Measurements from ENCODE around the gene OR5AU1. TPM values are rescaled to one million over a fixed set of nuclear protein-coding genes. Genes with fewer than 3 reads are reported as not detected.

The OR5AU1 gene
- not detected for total RNA-seq

- ATAC-seq, result no peak
- intact Hi-C loops (cut with DNase I), result no loop called here
- no peak for DNase-seq (ENCODE audit: low spot score)
Measured at GRCh38 chr14:21155963-21156362, at the start of gene OR5AU1. Gene OR5AU1 (minus strand): TSS chr14:21156063. CDS start chr14:21155872, 191 bp downstream.

GRCh38 chr14:21205026-21205677, 49.3 kb upstream of the OR5AU1 start:
- ATAC-seq (no peak), DNase-seq (ENCODE audit: low spot score) (no peak)
- intact Hi-C loops (cut with DNase I), result loop anchor here (5.0 kb wide), 1 partner anchor 1532 kb away; no protein-coding TSS in a partner anchor

- intact Hi-C loops (cut with DNase I), result loop anchor here (5.0 kb wide), 1 partner anchor 1533 kb away; no protein-coding TSS in a partner anchor
- DNase-seq (ENCODE audit: low spot score), result no peak
- ATAC-seq, result no peak
Measured at GRCh38 chr14:21204167-21205025, 48.5 kb upstream of the OR5AU1 start.

GRCh38 chr14:21203470-21204166, 47.8 kb upstream of the OR5AU1 start:
- ATAC-seq (no peak), DNase-seq (ENCODE audit: low spot score) (no peak)
- intact Hi-C loops (cut with DNase I), result no loop called here

- intact Hi-C loops (cut with DNase I), result no loop called here
- DNase-seq (ENCODE audit: low spot score), result no peak
- ATAC-seq, result no peak
Measured at GRCh38 chr14:21202463-21203358, 46.8 kb upstream of the OR5AU1 start.

GRCh38 chr14:21201732-21202462, 46.0 kb upstream of the OR5AU1 start:
- no peak for DNase-seq (ENCODE audit: low spot score)
- ATAC-seq, result no peak
- intact Hi-C loops (cut with DNase I), result no loop called here

- no peak for DNase-seq (ENCODE audit: low spot score)
- intact Hi-C loops (cut with DNase I), result no loop called here
- no peak for ATAC-seq
Measured at GRCh38 chr14:21200752-21201461, 45.0 kb upstream of the OR5AU1 start.

GRCh38 chr14:21199611-21200560, 44.0 kb upstream of the OR5AU1 start:
- no peak for ATAC-seq

GRCh38 chr14:21197418-21198205, 41.7 kb upstream of the OR5AU1 start:
- ATAC-seq (no peak), DNase-seq (ENCODE audit: low spot score) (no peak)
- intact Hi-C loops (cut with DNase I), result no loop called here

More at GRCh38 chr14:21199611-21200560, 44.0 kb upstream of the OR5AU1 start:
- no peak for DNase-seq (ENCODE audit: low spot score)
- intact Hi-C loops (cut with DNase I), result no loop called here

GRCh38 chr14:21194597-21194996, 38.7 kb upstream of the OR5AU1 start:
- intact Hi-C loops (cut with DNase I), result no loop called here
- DNase-seq (ENCODE audit: low spot score), result no peak
- no peak for ATAC-seq

GRCh38 chr14:21192875-21193535, 37.1 kb upstream of the OR5AU1 start:
- DNase-seq (ENCODE audit: low spot score) (no peak), ATAC-seq (no peak)
- intact Hi-C loops (cut with DNase I), result no loop called here

- DNase-seq (ENCODE audit: low spot score) (no peak), ATAC-seq (peak; percentile 30)
- intact Hi-C loops (cut with DNase I), result no loop called here
Measured at GRCh38 chr14:21192447-21192822, 36.6 kb upstream of the OR5AU1 start.

GRCh38 chr14:21191809-21192446, 36.1 kb upstream of the OR5AU1 start:
- peak; percentile 95 for ATAC-seq
- intact Hi-C loops (cut with DNase I), result no loop called here
- DNase-seq (ENCODE audit: low spot score), result peak; percentile 83

GRCh38 chr14:21191261-21191808, 35.5 kb upstream of the OR5AU1 start:
- intact Hi-C loops (cut with DNase I), result no loop called here
- peak; percentile 24 for ATAC-seq
- DNase-seq (ENCODE audit: low spot score), result no peak

Measured in sciatic nerve (tissue), 2 donors.